CD4-positive, alpha-beta T cell treated with Interferon gamma for 1 hour (primary cell): ENCODE measurements around the gene NAV2.
"Not testable (repeated sequence)": the region's sequence is repeated elsewhere in the genome, so short reads cannot be mapped to it uniquely, and the experiment has no call there.

ENCODE experiments used
- DNase-seq: peaks from one replicate; pipeline ENCODE4 v3.0.0-alpha.2; 2020

Gene NAV2

DNA sequence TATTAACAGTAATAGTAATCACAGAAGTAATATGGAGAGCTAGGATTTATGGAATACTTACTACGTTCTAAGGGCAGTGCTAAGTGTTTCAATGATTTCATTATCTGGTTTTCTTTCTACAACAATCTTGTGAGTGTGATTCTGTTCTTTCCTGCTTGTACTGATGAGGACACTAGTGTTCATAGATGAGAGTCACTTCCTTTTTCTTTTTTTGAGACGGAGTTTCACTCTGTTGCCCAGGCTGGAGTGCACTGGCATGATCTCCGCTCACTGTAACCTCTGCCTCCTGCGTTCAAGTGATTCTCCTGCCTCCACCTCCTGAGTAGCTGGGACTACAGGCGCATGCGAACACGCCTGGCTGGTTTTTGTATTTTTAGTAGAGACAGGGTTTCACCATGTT is 366.2 kb downstream of the NAV2 start:
- no peak for DNase-seq

DNA sequence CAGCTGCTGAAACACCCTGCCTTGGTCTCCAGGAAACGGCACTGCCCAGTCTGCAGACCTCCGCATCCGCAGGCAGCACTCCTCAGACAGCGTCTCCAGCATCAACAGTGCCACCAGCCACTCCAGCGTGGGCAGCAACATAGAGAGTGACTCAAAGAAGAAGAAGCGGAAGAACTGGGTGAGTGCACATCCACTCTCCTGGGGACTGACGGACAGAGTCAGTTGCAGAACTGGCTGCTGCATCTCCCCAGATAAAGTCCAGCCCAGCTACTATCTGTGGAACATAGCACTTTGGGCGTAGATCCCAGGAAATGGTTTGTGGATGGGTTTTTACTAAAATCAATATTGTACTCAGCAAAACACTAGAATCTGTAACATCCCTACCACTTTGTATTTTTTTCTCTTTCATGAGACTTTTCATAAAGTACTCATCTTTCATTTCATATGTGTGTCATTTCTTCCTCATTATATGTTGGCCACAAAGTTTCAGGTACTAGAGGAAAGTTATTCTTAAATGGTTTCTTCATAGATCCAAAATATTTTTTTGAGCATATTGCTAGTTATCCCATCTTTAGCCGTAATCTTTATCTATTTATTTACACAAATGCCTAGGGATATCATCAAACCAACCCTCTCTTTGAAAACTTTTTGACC is 367.5 kb downstream of the NAV2 start:
- DNase-seq: no peak

GRCh38 chr11:20081336-20081735 is 368.7 kb downstream of the NAV2 start:
- no peak for DNase-seq

- not testable (repeated sequence) for DNase-seq
Measured at GRCh38 chr11:20083877-20084276, 371.2 kb downstream of the NAV2 start.

DNA sequence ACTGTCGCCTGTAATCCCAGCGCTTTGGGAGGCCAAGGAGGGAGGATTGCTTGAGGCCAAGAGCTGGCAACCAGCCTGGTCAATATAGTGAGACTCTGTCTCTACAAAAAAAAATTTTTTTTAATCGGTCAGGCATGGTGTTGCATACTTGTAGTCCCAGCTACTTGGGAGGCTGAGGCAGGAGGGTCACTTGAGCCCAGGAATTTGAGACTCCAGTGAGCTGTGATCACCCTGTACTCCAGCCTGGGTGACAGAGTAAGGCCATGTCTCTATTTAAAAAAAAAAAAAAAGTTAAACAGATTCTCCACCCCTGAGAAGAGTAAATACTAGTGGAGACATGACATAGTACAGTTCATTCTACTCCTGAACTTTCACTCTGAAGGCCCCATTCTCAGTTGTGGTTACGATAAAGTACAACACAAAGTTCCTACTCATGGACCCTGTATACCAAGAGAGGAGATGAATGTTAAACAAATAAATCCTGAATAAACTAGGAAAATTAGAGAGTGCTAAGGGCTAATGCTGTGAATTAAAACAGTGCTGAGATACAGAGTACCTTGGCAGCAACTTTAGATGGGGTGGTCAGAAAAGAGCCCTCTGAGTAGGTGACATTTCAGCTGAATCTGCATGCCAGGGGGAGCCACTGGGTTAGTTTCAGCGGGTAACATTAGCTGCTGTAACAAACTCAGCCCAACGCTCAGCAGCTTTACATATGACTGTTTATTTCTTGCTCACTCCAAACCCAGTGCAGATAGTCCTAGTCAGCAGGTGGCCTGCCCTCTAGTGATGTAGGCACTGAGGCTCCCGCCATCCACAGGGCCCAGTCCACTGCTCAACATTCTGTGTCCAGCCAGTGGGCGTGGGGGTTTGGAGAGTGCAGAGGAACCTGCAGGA is 372.5 kb downstream of the NAV2 start:
- no peak for DNase-seq

GRCh38 chr11:20085918-20086317 is 373.3 kb downstream of the NAV2 start:
- no peak for DNase-seq

DNA sequence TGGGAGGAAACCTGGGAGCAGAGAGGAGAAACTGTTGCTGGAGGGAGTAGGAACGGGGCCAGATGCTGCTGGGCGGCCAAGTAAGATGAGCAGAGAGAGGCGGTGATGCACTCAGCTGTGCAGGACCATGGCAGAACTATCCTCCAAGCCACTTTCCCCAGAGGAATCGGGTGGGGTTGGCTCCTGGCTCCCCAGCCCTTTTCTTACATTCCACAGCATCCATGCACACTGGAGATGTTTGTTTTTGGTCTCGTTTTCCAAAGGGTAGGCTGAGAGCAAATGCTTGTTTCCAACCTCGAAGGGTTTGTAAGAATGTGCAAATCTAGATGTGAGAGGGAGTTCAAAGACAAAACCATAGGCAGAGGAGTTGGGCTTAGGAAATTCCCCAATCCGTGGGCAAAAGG is 374.5 kb downstream of the NAV2 start:
- DNase-seq: no peak

GRCh38 chr11:20088397-20089225 is 376.0 kb downstream of the NAV2 start:
- DNase-seq: no peak

DNA sequence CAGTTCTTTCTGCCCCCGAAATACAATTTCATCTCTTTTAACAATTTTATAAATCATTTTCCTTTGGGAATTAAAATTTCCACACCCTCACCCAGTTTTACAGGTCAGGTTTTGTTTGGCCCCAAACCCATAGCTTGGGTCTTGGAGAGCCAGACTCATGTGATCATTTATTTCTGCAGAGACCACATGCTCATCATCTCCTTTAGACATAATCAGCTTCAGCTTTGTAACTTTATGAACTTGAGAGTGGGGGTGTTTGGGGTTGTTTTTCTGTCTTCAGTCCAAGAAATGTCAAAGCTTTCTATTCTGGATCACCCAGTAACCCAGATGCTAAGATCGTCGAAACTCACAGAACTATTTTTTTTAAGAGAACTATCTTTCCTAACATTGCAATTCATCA is 376.7 kb downstream of the NAV2 start:
- DNase-seq: no peak

- DNase-seq: no peak
Measured at GRCh38 chr11:20089796-20090653, 377.4 kb downstream of the NAV2 start.

GRCh38 chr11:20090654-20091374 is 378.2 kb downstream of the NAV2 start:
- no peak for DNase-seq

DNA sequence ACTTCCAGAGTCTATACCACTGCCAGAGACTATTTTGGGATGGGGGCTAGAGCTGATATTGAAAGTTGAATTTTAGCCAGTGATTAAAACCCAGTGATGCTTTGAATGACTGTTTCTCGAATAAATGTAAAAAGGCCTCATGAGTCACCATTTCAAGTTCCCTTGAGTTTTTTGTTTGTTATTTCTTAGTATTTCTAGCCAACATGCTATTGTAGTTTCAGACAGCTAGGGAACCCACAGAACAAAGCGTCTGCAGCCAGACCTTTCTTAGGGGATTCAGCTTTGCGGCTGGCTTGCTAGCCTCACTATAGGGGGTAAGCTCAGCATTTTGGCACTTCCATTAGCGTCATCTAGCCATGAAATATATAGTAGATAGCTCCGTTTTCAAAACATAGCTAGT is 381.1 kb downstream of the NAV2 start:
- no peak for DNase-seq

GRCh38 chr11:20095189-20095588 is 382.6 kb downstream of the NAV2 start:
- DNase-seq: no peak

DNA sequence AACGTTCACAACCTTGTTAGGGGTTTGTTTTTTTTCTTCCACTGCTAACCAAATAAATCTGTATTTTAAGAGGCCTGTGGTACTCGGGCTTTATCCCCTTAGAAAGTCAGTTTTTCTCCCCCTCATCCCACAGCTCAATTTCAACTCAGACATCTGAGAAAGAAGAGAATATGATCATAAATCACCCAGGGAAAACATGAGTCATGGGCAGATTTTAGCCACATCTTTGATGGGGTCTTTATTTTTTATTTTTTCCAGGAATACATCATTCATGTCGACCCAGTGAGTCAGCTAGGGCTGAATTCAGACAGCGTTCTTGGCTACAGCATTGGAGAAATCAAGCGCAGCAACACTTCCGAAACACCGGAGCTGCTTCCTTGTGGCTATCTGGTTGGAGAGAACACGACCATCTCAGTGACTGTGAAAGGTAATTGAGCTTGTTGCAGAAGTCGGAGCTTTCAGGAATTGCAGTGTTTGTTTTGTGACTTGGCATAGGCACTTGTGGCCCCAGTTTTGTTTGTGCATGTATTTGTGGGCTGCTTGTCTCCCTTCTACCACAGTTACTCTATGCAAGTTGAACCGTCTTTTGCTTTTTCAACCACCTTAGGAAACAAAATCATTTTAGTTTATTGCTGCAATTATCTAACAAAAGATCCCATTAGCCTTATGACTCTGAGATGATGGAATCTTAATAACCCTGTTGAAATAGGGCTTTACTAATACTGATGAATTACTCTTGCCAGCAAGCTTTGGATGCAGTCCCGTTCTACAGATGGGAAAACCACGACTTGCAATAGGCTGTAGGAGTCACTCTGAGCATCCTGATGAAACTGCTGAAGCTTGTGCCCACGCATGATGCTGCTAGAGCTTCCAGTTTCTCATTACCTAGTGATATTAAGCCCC is 384.9 kb downstream of the NAV2 start:
- DNase-seq: no peak

- DNase-seq: no peak
Measured at GRCh38 chr11:20099527-20099926, 386.9 kb downstream of the NAV2 start.

DNA sequence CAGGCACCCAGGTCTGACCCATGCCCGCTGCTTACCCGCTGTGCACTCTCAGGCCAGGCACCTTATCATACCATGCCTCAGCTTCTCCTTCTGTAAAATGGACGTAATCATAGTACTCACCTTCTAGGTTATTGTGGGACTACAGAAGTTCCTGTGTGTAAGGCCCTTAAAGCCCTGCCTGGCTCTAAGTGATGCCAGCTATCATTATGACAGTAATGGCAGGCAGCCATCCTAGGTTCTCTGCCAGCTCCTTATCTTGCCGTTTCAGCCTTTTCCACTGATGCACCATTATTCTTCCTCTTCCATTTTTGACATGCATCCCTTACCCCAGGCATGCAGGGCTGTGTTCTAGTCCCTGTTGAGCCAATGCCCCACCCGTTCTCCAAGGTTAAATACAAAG is 389.8 kb downstream of the NAV2 start:
- DNase-seq: no peak

DNA sequence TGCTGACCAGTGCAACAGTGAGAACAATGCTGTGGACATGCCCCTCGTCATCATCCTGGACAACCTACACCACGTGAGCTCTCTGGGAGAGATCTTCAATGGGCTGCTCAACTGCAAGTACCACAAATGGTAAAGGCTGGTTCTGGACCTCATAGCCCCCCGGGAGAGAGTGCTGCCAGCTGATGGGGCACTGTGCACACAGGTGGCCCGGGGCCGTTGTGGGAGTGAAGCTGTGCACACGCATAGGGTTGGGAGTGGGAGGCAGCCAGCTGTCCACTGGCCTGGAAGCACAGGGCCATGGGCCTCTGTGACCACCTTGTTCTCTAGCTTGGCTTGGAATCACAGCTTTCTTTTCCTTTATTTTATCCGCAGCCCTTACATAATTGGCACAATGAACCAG is 390.6 kb downstream of the NAV2 start:
- no peak for DNase-seq

DNA sequence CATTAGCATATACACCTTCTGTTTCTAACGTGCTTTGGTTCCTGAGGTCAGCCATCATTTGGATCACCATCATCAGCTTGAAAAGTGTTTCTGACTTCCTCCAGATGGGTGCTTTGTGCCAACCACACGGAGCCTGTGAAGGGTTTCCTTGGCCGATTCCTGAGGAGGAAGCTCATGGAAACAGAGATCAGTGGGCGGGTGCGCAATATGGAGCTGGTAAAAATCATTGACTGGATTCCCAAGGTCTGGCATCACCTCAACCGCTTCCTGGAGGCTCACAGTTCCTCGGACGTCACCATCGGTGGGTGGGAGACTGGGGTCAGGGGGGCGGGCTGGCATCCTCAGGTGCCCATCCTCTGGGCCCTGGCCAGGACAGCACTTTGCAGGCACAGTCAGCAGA is 392.8 kb downstream of the NAV2 start:
- DNase-seq: no peak

GRCh38 chr11:20109731-20110445 is 397.3 kb downstream of the NAV2 start:
- DNase-seq: no peak
